GM23338 (cell line): ENCODE data around the gene KDM4B.

Experiments used
- CREB1 ChIP-seq: fragments of 250-450 bp; sonication (Bioruptor Pico); IDR thresholded peaks from 2 replicates; pipeline ENCODE4 v1.5.0; 2020; ENCODE audit warnings: low read depth, mild to moderate bottlenecking, moderate library complexity
- CTCF ChIP-seq, 2 experiments: fragments of 200-600 bp in 1 of 2; sonication (generic) in 1 of 2; conservative IDR thresholded peaks; 2 replicates each; pipeline versions ENCODE4 v1.5.1 to v1.6.1; 2016 to 2017; ENCODE audit warnings: antibody characterized with exemption in 2 of 2, low read depth in 2 of 2, mild to moderate bottlenecking in 2 of 2, moderate library complexity in 1 of 2
- ETS1 ChIP-seq: IDR thresholded peaks from 2 replicates; pipeline ENCODE4 v1.6.1; 2016; ENCODE audit warnings: antibody characterized with exemption
- EZH2 ChIP-seq: fragments of 200-600 bp; sonication (generic); IDR thresholded peaks from one replicate; pipeline ENCODE4 v1.8.0; 2017; ENCODE audit warnings: antibody characterized with exemption, mild to moderate bottlenecking, low read depth; ENCODE audit not compliant: unreplicated experiment
- JUNB ChIP-seq: IDR thresholded peaks from one replicate; pipeline ENCODE4 v1.6.1; 2016; ENCODE audit warnings: antibody characterized with exemption; ENCODE audit not compliant: unreplicated experiment
- POLR2AphosphoS5 ChIP-seq: IDR thresholded peaks from 2 replicates; pipeline ENCODE4 v1.6.1; 2016; ENCODE audit warnings: antibody characterized with exemption, low read depth
- REST ChIP-seq: IDR thresholded peaks from one replicate; pipeline ENCODE4 v1.6.1; 2018; ENCODE audit warnings: antibody characterized with exemption; ENCODE audit not compliant: unreplicated experiment

GRCh38 chr19:5141129-5141849 is 172.4 kb downstream of the KDM4B start:
- TF ChIP-seq CTCF (conservative IDR thresholded peaks at IDR 0.05; ENCODE audit: low read depth in 2 of 2): no peak
- no peak for TF ChIP-seq POLR2AphosphoS5
- no peak for TF ChIP-seq EZH2
- TF ChIP-seq JUNB: no peak
- TF ChIP-seq CREB1 (CRISPR knock-in tag): no peak
- TF ChIP-seq REST: no peak
- TF ChIP-seq ETS1: no peak
